Measurements from ENCODE around the gene SYTL4.
"Not testable (repeated sequence)": the region's sequence is repeated elsewhere in the genome, so short reads cannot be mapped to it uniquely, and the experiment has no call there.

DNA sequence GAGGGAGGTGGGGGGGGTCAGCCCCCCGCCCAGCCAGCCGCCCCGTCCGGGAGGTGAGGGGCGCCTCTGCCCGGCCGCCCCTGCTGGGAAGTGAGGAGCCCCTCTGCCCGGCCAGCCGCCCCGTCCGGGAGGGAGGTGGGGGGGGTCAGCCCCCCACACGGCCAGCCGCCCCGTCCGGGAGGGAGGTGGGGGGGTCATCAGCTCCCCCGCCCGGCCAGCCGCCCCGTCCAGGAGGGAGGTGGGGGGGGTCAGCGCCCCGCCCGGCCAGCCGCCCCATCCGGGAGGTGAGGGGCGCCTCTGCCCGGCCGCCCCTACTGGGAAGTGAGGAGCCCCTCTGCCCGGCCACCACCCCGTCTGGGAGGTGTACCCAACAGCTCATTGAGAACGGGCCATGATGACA lies 7.9 kb downstream of the SYTL4 start:
- TF ChIP-seq POLR2A, CTCF, EP300 (IDR thresholded peaks at IDR 0.05): not testable (repeated sequence)
